ENCODE results near the gene RBKS. TPM values are rescaled to one million over a fixed set of nuclear protein-coding genes. Genes with fewer than 3 reads are reported as not detected.

RBKS gene
- total and polyA plus RNA-seq, 2 of the 13 experiments (the other 11 are each of a cell fraction or from before 2014, with no cell fraction given) = 7.7 to 8.3 TPM

DNA sequence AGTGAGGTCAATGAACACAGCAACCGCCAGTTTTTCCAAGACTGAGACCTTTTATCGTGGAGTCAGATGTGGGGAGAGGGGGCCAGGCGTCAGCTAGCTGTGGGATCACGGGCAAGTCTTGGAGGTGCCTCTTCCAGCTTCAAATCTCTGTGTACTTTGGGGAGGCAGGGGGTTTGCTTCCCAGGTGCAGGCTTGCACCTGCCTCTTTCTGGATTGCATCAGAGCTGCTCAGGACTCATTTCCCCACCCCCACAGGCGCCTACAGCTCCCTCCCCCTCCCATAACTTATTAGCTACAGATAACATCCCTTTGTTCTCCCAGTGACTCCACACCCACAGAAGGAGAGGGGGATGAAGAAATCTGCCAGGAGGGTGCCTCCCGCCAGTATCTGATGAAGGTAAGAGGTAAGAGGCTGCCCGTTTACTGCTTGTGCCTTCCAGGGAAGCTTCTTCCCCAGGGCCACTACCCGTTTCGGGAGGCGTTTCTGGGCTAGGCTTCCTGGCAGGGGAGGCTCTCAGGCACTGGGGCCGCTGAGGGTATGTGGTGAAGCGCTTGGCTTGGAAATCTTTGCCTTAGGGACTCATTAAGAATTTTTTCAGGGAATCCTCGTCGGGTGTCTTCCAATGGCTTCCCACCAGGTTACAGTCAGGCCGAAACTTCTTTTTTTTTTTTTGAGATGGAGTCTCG, 137.5 kb downstream of the RBKS start (continued):
- TF ChIP-seq GMEB1 (CRISPR knock-in tag; IDR thresholded peaks at IDR 0.05; ENCODE audit: borderline replicate concordance) = no peak; the same call in 1 of the 2 replicates
- no peak for TF ChIP-seq HNRNPK (IDR thresholded peaks at IDR 0.05; ENCODE audit: low read depth, low read length, poor library complexity, severe bottlenecking)
- TF ChIP-seq, protein P1, sequence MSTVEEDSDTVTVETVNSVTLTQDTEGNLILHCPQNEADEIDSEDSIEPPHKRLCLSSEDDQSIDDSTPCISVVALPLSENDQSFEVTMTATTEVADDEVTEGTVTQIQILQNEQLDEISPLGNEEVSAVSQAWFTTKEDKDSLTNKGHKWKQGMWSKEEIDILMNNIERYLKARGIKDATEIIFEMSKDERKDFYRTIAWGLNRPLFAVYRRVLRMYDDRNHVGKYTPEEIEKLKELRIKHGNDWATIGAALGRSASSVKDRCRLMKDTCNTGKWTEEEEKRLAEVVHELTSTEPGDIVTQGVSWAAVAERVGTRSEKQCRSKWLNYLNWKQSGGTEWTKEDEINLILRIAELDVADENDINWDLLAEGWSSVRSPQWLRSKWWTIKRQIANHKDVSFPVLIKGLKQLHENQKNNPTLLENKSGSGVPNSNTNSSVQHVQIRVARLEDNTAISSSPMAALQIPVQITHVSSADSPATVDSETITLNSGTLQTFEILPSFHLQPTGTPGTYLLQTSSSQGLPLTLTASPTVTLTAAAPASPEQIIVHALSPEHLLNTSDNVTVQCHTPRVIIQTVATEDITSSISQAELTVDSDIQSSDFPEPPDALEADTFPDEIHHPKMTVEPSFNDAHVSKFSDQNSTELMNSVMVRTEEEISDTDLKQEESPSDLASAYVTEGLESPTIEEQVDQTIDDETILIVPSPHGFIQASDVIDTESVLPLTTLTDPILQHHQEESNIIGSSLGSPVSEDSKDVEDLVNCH (CRISPR knock-in tag; IDR thresholded peaks at IDR 0.05) = 0 out of 2 replicates have a peak, but pooled peaks have one; percentile 21
- peak; percentile 39 for TF ChIP-seq ZNF18 (CRISPR knock-in tag; IDR thresholded peaks at IDR 0.05; ENCODE audit: insufficient replicate concordance)
- no peak for TF ChIP-seq ZNF616 (CRISPR knock-in tag; IDR thresholded peaks at IDR 0.05; ENCODE audit: low read depth)
- TF ChIP-seq POGZ (CRISPR knock-in tag; IDR thresholded peaks at IDR 0.05) = no peak
- peak; percentile 50 for TF ChIP-seq KMT2A (CRISPR knock-in tag; IDR thresholded peaks at IDR 0.05)
- TF ChIP-seq SP5 (CRISPR knock-in tag; IDR thresholded peaks at IDR 0.05; ENCODE audit: borderline replicate concordance, low read depth) = peak; percentile 71
- no peak for TF ChIP-seq ZNF251 (CRISPR knock-in tag; IDR thresholded peaks at IDR 0.05)
- no peak for TF ChIP-seq ZBTB3 (CRISPR knock-in tag; IDR thresholded peaks at IDR 0.05; ENCODE audit: borderline replicate concordance, low read depth)
- TF ChIP-seq, protein P2, sequence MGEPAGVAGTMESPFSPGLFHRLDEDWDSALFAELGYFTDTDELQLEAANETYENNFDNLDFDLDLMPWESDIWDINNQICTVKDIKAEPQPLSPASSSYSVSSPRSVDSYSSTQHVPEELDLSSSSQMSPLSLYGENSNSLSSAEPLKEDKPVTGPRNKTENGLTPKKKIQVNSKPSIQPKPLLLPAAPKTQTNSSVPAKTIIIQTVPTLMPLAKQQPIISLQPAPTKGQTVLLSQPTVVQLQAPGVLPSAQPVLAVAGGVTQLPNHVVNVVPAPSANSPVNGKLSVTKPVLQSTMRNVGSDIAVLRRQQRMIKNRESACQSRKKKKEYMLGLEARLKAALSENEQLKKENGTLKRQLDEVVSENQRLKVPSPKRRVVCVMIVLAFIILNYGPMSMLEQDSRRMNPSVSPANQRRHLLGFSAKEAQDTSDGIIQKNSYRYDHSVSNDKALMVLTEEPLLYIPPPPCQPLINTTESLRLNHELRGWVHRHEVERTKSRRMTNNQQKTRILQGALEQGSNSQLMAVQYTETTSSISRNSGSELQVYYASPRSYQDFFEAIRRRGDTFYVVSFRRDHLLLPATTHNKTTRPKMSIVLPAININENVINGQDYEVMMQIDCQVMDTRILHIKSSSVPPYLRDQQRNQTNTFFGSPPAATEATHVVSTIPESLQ (CRISPR knock-in tag; conservative IDR thresholded peaks at IDR 0.05) = no peak
- TF ChIP-seq GABPA (IDR thresholded peaks at IDR 0.05; ENCODE audit: low read depth, low read length) = no peak
- no peak; the same call in 1 of the 2 replicates for TF ChIP-seq GABPA (CRISPR knock-in tag; IDR thresholded peaks at IDR 0.05; ENCODE audit: low read depth)
- TF ChIP-seq ZNF615 (CRISPR knock-in tag; IDR thresholded peaks at IDR 0.05; ENCODE audit: borderline replicate concordance) = no peak
- TF ChIP-seq ZNF564 (CRISPR knock-in tag; IDR thresholded peaks at IDR 0.05) = peak; percentile 68; the same call in 1 of the 2 replicates
- no peak for TF ChIP-seq ZNF382 (CRISPR knock-in tag; IDR thresholded peaks at IDR 0.05; ENCODE audit: borderline replicate concordance)
- peak; percentile 57 for TF ChIP-seq MIXL1 (CRISPR knock-in tag; IDR thresholded peaks at IDR 0.05)
- TF ChIP-seq ZNF883 (CRISPR knock-in tag; IDR thresholded peaks at IDR 0.05; ENCODE audit: not compliant biosample characterization) = peak; percentile 17
- TF ChIP-seq ZBTB34 (CRISPR knock-in tag; IDR thresholded peaks at IDR 0.05) = 0 out of 2 replicates have a peak, but pooled peaks have one; percentile 27
- no peak for TF ChIP-seq GABPB1 (CRISPR knock-in tag; IDR thresholded peaks at IDR 0.05)

Data from HepG2 (cell line).